GM18867 (cell line): ENCODE measurements around the gene CPN1.
"Not testable (repeated sequence)": the region's sequence is repeated elsewhere in the genome, so short reads cannot be mapped to it uniquely, and the experiment has no call there.

Experiments
- ATAC-seq: cut with Tn5 transposase; IDR thresholded peaks from one replicate; pipeline ENCODE4 v1.9.1; 2021; ENCODE audit warnings: mild to moderate bottlenecking, moderate library complexity; ENCODE audit not compliant: unreplicated experiment

CPN1 gene

GRCh38 chr10:100025576-100025975, 56.1 kb downstream of the CPN1 start:
- ATAC-seq: no peak

GRCh38 chr10:100024748-100025147, 56.9 kb downstream of the CPN1 start:
- ATAC-seq: no peak

- ATAC-seq: no peak
Observed at GRCh38 chr10:100022403-100022802, 59.3 kb downstream of the CPN1 start.

DNA sequence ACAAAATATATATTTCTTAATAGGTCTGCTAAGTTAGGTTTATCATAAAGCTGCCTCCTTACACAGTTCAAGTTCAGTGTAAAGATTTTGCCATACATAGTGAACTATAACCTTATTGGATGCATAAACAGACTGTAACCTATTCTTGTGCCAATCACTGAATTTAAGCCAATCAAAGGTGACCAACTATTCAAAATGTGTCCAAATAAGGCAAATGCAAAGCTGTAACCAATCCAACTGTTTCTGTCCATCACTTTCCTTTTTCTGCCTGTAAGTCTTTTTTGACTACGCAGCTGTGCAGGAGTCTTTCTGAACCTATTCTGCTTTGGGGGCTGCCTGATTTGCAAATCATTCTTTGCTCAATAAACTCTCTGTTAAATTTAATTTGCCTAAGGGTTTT, 60.3 kb downstream of the CPN1 start:
- no peak for ATAC-seq

- ATAC-seq: no peak
Observed at GRCh38 chr10:100020886-100021253, 60.8 kb downstream of the CPN1 start.

- ATAC-seq: peak; percentile 72
Observed at GRCh38 chr10:100020142-100020885, 61.4 kb downstream of the CPN1 start.

DNA sequence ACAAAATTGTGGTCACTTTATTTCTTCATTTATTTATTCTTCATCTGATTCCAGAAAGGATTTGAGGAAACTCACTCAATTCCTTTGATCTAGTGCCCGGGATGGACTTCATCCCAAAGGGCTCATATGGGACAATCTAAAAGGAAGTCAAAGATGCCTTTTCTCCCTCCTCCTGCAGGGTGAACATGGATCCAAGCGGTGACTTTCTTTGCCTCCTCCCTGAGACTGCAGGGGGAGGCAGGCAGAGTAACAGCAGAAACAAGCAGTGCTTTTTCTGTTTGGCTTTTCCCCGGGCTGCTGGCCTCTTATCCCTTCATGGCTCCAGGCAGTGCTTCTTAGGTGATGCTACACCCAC, 61.9 kb downstream of the CPN1 start:
- no peak for ATAC-seq

GRCh38 chr10:100014071-100014762, 67.5 kb downstream of the CPN1 start:
- ATAC-seq: peak; percentile 64

DNA sequence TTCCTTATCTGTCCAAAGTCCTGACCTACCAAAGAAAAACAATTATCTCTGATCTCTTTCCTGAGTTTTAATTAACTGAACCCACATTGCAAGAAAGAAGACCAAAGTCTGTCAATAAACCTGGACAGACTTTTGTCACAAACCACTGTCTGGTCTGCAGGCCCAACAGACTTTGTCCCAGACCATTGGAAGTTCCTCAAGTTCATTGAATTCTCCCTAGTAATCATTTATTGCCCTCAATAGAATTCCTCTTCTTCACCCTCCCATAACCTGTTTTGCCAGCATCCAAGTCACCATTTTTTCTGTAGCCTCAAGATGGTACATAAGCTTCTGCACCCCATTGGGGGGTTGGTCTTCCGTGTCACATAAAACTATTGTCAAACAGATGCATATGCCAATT, 68.0 kb downstream of the CPN1 start:
- no peak for ATAC-seq

DNA sequence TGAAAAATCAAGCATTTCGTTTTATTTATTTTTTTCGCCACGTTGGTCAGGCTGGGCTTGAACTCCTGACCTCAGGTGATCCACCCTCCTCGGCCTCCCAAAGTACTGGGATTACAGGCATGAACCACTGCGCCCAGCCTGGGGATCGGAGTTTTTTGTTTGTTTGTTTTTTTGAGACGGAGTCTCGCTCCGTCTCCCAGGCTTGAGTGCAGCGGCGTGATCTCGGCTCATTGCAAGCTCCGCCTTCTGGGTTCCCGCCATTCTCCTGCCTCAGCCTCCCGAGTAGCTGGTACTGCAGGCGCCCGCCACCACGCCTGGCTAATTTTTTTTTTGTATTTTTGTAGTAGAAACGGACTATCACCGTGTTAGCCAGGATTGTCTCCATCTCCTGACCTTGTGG, 69.8 kb downstream of the CPN1 start:
- not testable (repeated sequence) for ATAC-seq

GRCh38 chr10:100009793-100010676, 71.6 kb downstream of the CPN1 start, which contains the start of gene DNMBP:
Gene DNMBP, minus strand, starts transcription at chr10:100009947. Its CDS starts 37,823 bp downstream, at chr10:99972124.
- peak; percentile 70 for ATAC-seq

DNA sequence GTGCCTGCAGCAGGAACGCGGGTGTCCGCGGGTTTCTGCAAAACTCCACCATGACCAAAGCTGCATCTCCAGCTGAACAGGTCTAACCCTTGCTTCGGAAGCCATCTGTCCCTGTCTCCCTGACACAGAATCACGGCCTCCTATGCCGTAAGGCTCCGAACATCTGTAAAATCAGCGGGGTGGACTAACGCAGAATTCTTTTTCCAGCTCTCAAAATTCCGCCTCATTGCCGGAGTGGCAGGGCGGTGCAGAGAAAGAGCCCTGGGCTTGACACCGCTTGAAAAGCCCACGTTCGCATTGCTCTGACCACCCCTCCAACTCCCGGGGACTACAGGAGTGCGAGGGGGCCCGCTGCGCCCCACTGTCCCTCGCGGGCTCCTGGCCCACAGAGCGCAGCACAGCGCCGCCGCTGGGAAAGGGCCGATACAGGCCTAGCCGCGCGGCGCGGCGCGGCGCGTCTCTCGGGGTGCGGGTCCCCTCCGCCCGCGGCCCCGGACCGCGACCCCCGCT, 72.3 kb downstream of the CPN1 start:
- peak; percentile 55 for ATAC-seq

DNA sequence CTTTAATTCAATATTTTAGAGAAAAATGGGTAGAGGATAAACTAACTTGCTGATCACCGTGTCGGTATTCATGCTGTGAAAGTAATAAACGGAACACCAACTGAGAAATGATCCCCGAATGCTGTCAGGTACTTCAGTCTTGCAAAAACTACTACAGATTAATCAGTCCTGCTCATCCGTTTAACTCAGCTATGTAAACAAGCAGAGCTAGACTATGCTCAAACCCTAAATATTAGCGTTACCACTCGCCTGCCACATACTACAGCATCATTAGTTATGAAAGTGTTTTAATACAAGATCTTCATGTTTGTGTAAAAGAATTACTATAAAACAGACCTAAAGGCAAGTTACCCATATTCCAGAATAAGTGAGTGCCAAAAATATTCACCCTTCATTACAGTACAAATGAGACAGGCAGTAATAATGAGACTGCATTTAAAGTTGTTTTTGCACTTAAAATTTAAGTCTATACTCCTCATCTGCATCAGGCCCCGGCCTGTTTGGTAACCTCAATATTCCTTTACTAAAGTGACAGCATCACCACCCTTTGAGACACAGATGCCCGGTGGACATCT, 72.9 kb downstream of the CPN1 start:
- no peak for ATAC-seq

DNA sequence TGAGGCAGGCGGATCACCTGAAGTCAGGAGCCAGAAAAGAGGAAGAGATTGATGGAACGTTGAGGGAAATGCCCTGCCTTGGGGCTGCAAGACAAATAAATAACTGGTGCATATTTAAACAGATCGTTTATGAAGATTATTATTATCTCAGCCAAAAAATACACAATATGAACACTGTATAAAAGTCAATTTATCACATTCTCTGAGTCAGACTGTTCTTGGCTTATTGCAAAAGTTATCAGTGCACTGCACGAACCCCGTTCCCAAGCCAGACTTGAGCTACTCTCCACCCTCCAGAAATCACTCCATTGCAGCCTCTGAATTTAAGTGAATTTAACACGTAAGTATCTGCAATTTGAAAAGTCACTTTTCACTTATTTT, 73.5 kb downstream of the CPN1 start:
- no peak for ATAC-seq

DNA sequence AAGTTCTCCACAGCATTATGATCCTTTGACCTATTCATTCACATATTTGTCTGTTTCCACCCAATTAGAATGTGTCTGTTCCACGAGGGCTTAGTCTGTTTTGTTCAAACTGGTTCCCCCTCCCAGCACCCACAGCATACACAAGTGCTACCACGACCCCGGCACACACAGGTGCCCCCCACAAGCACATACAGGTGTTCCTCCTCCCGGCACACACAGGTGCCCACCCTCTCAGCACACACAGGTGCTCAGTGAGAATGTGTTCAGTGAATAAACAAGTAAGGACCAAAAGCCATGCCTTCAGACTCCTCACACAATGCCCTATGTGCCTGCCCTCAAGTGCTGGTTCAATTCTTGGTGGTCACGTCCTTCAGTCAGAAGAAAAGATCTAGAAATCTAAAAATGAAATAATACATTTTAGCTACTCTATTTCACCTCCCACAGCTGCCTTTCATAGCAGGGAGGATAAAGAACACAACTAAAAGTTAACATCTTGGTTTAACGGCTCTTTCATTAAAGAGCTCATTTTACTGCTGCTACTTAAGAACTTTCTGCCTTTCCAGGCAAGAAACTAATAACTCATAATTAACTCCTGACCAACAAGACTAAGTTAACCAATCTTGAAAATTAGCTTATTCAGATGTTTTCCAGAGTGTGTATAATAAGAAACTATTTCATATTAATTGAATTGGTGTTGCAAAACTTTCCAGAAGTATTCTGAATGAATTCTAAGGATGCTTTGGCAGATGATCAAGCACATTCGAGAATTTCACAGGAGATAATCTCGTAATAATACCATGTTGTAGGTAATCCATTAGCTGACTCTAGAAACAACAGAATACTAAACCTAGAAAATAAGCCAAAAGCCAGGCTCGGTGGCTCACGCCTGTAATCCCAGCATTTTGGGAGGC, 74.2 kb downstream of the CPN1 start:
- ATAC-seq: no peak

GRCh38 chr10:100006243-100006886, 75.3 kb downstream of the CPN1 start:
- no peak for ATAC-seq

DNA sequence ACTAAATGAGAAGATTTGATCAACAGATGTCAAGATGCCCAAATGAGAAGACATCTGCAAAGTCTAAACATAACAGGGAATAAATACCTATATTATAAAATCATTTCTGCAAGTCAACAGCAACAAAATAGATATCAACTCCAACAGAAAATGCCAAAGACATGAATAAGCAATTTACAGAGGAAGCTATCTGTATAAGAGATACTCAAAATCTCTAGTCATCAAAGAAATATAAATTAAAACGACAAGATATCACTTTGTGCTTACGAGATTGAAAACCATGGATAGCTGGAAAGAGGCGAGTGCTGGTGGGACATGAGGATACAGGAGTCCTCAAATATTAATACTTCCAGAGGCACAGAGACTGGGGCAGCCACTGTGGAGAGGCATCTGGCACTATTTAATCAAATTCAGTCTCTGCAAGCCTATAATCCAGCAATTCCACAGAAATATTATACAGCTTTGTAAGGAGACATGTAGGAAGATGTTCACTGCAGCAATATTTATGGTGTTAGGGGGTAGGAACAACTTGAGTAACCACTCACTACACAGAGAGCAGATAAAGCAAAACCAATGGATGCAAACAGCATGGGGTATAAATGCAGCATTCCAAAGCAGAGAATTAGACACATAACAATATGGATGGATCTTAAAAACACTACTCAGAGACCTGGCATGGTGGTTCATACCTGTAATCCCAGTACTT, 76.7 kb downstream of the CPN1 start:
- no peak for ATAC-seq

DNA sequence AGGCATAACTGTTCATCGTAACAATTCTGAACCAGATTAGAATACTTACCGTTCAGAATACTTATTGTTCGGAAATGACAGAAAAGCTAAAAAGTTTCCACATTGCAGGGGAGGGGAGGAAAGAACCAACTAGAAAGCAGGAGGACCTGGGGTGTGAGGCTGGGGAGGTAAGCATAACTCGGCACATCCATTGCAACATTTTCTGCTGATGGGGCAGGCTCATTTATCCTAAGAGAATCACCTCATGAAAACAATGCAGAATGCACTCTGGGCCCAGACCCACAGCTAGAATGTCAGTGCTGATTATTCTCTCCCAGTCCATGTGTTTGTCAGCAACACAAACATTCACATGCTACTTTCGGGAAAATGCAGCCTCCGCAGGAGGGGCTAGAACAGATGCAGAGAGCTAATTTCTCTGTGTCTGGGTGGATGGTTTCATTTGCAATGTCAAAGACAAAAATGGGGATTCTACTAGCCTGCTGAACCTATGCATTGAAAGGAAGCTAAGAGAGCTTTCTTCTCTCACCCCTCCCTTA, 81.5 kb downstream of the CPN1 start:
- no peak for ATAC-seq
